ENCODE measurements around the gene ZNF493.

- TF ChIP-seq POLR2AphosphoS5 (IDR thresholded peaks at IDR 0.05) (no peak), CTCF (IDR thresholded peaks at IDR 0.05) (no peak), POLR2A (IDR thresholded peaks at IDR 0.05) (no peak), EP300 (IDR thresholded peaks at IDR 0.05) (no peak)
Observed at GRCh38 chr19:21410166-21410565, 13.2 kb downstream of the ZNF493 start.

All from sigmoid colon (tissue), 4 donors.